GM18519 (cell line): ENCODE data around the gene TMPRSS11D.

Source experiments
- ATAC-seq: cut with Tn5 transposase; IDR thresholded peaks from one replicate; pipeline ENCODE4 v1.9.1; 2021; ENCODE audit warnings: mild to moderate bottlenecking, moderate library complexity; ENCODE audit not compliant: unreplicated experiment, low FRiP score

TMPRSS11D gene

DNA sequence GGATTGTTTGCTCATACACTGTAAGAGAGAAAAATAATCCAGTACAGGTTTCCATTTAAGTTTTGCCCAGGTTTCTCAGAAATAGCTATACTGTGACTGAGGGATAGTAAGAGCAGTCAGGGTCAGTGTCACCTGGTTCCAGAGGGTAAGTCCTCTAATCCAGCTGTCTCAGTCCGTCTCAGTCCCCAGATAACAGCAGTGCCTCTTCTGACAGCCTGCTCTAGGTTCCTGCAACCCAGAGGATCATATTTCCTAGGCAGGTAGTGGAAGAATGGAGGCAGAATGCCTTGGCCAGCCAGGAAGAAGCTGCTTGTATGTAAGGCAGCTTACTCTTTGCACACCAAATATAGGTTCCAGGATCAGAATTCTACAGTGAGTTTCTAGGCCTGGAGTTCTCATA is 107.1 kb downstream of the TMPRSS11D start:
- no peak for ATAC-seq
